NCI-H345 treated with DMSO at 0.1 percent for 48 hours (cell line): ENCODE results near the gene CIZ1.
A peak's percentile ranks its signal among the peaks of the same experiment; 100 is the strongest.

Source experiments
- DNase-seq: peaks from one replicate; lab custom pipeline; 2025; ENCODE audit not compliant: unreplicated experiment; lab: John Stamatoyannopoulos, UW

CIZ1 gene

GRCh38 chr9:128128836-128129590 lies 62.4 kb downstream of the CIZ1 start:
- DNase-seq, result no peak

GRCh38 chr9:128127990-128128835 lies 63.2 kb downstream of the CIZ1 start:
- DNase-seq, result peak; percentile 82

GRCh38 chr9:128127568-128127989 lies 63.8 kb downstream of the CIZ1 start, which contains the start of gene PTGES2:
PTGES2 (minus strand) TSS chr9:128127729; CDS start chr9:128127717, 12 bp downstream.
- peak; percentile 63 for DNase-seq

- no peak for DNase-seq
These were observed 65.6 kb downstream of the CIZ1 start for GRCh38 chr9:128125580-128126354.

- DNase-seq, result no peak
These were observed 66.3 kb downstream of the CIZ1 start for GRCh38 chr9:128124873-128125579.

GRCh38 chr9:128124451-128124850 lies 66.9 kb downstream of the CIZ1 start:
- DNase-seq, result no peak

- no peak for DNase-seq
These were observed 67.8 kb downstream of the CIZ1 start for GRCh38 chr9:128123451-128124080.

- DNase-seq, result no peak
These were observed 68.6 kb downstream of the CIZ1 start for GRCh38 chr9:128122809-128123175.

- DNase-seq, result no peak
These were observed 69.2 kb downstream of the CIZ1 start for GRCh38 chr9:128121924-128122808.

GRCh38 chr9:128121466-128121810 lies 69.9 kb downstream of the CIZ1 start:
- DNase-seq, result no peak

- DNase-seq, result no peak
These were observed 70.5 kb downstream of the CIZ1 start for GRCh38 chr9:128120741-128121465.

- DNase-seq, result no peak
These were observed 71.2 kb downstream of the CIZ1 start for GRCh38 chr9:128120061-128120740.

GRCh38 chr9:128118971-128119665 lies 72.3 kb downstream of the CIZ1 start:
- no peak for DNase-seq

GRCh38 chr9:128118472-128118857 lies 72.9 kb downstream of the CIZ1 start:
- DNase-seq, result no peak

- peak; percentile 81 for DNase-seq
These were observed 73.5 kb downstream of the CIZ1 start for GRCh38 chr9:128117613-128118471.
